Measurements from ENCODE around the gene ZNF512. TPM values are rescaled to one million over a fixed set of nuclear protein-coding genes. Genes with fewer than 3 reads are reported as not detected.
"Not testable (repeated sequence)": the region's sequence is repeated elsewhere in the genome, so short reads cannot be mapped to it uniquely, and the experiment has no call there.

ZNF512 gene
- 42.3 TPM for polyA plus RNA-seq (ENCODE audit: insufficient read length)

GRCh38 chr2:27582695-27583389 lies at the start of gene ZNF512:
TSS of gene ZNF512 (plus strand) at chr2:27583042. CDS start at chr2:27583113, 71 bp downstream.
- peak; percentile 90 for DNase-seq

GRCh38 chr2:27537287-27537686 lies 45.6 kb upstream of the ZNF512 start:
- no peak for DNase-seq

GRCh38 chr2:27538839-27539450 lies 43.9 kb upstream of the ZNF512 start:
- not testable (repeated sequence) for DNase-seq

GRCh38 chr2:27539649-27540048 lies 43.2 kb upstream of the ZNF512 start:
- not testable (repeated sequence) for DNase-seq

GRCh38 chr2:27544143-27544821 lies 38.6 kb upstream of the ZNF512 start:
- no peak for DNase-seq

GRCh38 chr2:27545348-27546141 lies 37.3 kb upstream of the ZNF512 start:
- no peak for DNase-seq

- DNase-seq, result no peak
These were observed 33.5 kb upstream of the ZNF512 start for GRCh38 chr2:27549303-27549702.

GRCh38 chr2:27551514-27551913 lies 31.3 kb upstream of the ZNF512 start:
- no peak for DNase-seq

GRCh38 chr2:27552941-27553340 lies 29.9 kb upstream of the ZNF512 start:
- no peak for DNase-seq

- not testable (repeated sequence) for DNase-seq
These were observed 28.4 kb upstream of the ZNF512 start for GRCh38 chr2:27554451-27554850.

GRCh38 chr2:27559228-27559627 lies 23.6 kb upstream of the ZNF512 start:
- no peak for DNase-seq

- DNase-seq, result no peak
These were observed 21.8 kb upstream of the ZNF512 start for GRCh38 chr2:27561060-27561459.

GRCh38 chr2:27566628-27567027 lies 16.2 kb upstream of the ZNF512 start:
- no peak for DNase-seq

- no peak for DNase-seq
These were observed 13.4 kb upstream of the ZNF512 start for GRCh38 chr2:27569398-27569797.

- no peak for DNase-seq
These were observed 11.6 kb upstream of the ZNF512 start for GRCh38 chr2:27571197-27571596.

- no peak for DNase-seq
These were observed 11.2 kb upstream of the ZNF512 start for GRCh38 chr2:27571681-27572080.

- no peak for DNase-seq
These were observed 10.4 kb upstream of the ZNF512 start for GRCh38 chr2:27572439-27572838.

- DNase-seq, result no peak
These were observed 9.8 kb upstream of the ZNF512 start for GRCh38 chr2:27572998-27573429.

GRCh38 chr2:27573452-27573851 lies 9.4 kb upstream of the ZNF512 start:
- no peak for DNase-seq

GRCh38 chr2:27581417-27582128 lies 1.3 kb upstream of the ZNF512 start:
- no peak for DNase-seq

- DNase-seq, result no peak
These were observed 630 bp upstream of the ZNF512 start for GRCh38 chr2:27582129-27582694.

- no peak for DNase-seq
These were observed 611 bp downstream of the ZNF512 start for GRCh38 chr2:27583390-27583915.

All from hindlimb muscle (tissue), 1 donor.